Sigmoid colon (tissue), 7 donors: ENCODE measurements around the gene LHFPL2. TPM values are rescaled to one million over a fixed set of nuclear protein-coding genes. Genes with fewer than 3 reads are reported as not detected.

ENCODE experiments used
- DNase-seq: peaks from one replicate; pipeline ENCODE4 v3.0.0-alpha.2; 2019
- H3K27ac ChIP-seq, 4 donors: fragments of 200-600 bp; sonication (generic); one replicate each; pipeline ENCODE4 v1.5.1; 2016 to 2019; ENCODE audit warnings: mild to moderate bottlenecking in 1 of 4
- H3K27me3 ChIP-seq, 3 donors: fragments of 200-600 bp; sonication (generic); one replicate each; pipeline ENCODE4 v1.5.1; 2019; ENCODE audit warnings: mild to moderate bottlenecking in 1 of 3
- H3K36me3 ChIP-seq, 4 donors: fragments of 200-600 bp; sonication (generic); one replicate each; pipeline ENCODE4 v1.5.1; 2016 to 2019
- H3K4me1 ChIP-seq, 4 donors: fragments of 200-600 bp; sonication (generic); one replicate each; pipeline ENCODE4 v1.5.1; 2017 to 2019
- H3K4me3 ChIP-seq, 4 donors: fragments of 200-600 bp; sonication (generic); one replicate each; pipeline ENCODE4 v1.5.1; 2017 to 2019; ENCODE audit warnings: mild to moderate bottlenecking in 2 of 4, moderate library complexity in 1 of 4
- H3K9me3 ChIP-seq, 4 donors: fragments of 200-600 bp in 3 of 4; sonication (generic) in 3 of 4; one replicate each; pipeline versions ENCODE4 v1.5.1 to v1.6.1; 2013 to 2019
- EP300 ChIP-seq, 4 donors: sonication (generic); formaldehyde crosslinking; IDR thresholded peaks; one replicate each; pipeline ENCODE4 v1.6.1; 2017; ENCODE audit warnings: antibody characterized with exemption in 4 of 4
- POLR2A ChIP-seq, 2 donors: fragments of 450-650 bp; IDR thresholded peaks; one replicate each; pipeline ENCODE4 v1.6.1; 2016; ENCODE audit warnings: antibody characterized with exemption in 2 of 2, mild to moderate bottlenecking in 2 of 2, moderate library complexity in 2 of 2
- POLR2AphosphoS5 ChIP-seq, 4 donors: sonication (generic); formaldehyde crosslinking; IDR thresholded peaks; one replicate each; pipeline ENCODE4 v1.6.1; 2017; ENCODE audit warnings: antibody characterized with exemption in 4 of 4
- WGBS, 2 donors: extraction: QIAGEN DNeasy Blood & Tissue Kit; methylation state at CpG; one replicate each; pipeline ENCODE4 v1.1.7; 2013; 5-methylcytosine and 5-hydroxymethylcytosine counted together
- intact Hi-C: fragments of 100-400 bp; cut with DNase I; formaldehyde crosslinking; loops from one replicate; pipeline ENCODE4 v1.15.1; 2023
- polyA plus RNA-seq, 3 donors: library from polyadenylated mRNA; stranded (reverse); fragments of 200-250 nt; gene quantifications; one replicate each; pipeline ENCODE4 v1.2.3, GENCODE V29; 2013
- total RNA-seq, 4 donors: library from RNA; depleted of rRNA; stranded (reverse); fragments of >200 nt; gene quantifications; one replicate each; pipeline ENCODE4 v1.1.0, GENCODE V29; 2016
- TF ChIP-seq, protein P1 (sequence below), 4 experiments: fragments of 450-650 bp in 3 of 4; fragments of 200-600 bp in 1 of 4; IDR thresholded peaks; one replicate each; pipeline ENCODE4 v1.5.1; 2016 to 2019; ENCODE audit warnings: antibody characterized with exemption in 4 of 4, mild to moderate bottlenecking in 3 of 4, moderate library complexity in 2 of 4
- donor health status: healthy with polysubstance abuse.
- donor health status: Bipolar disorder and iron deficiency.
- donor health status: healthy.

Gene LHFPL2
- total and polyA plus RNA-seq, 7 donors, result 10.8 to 34.9 (median 21.4) TPM

DNA sequence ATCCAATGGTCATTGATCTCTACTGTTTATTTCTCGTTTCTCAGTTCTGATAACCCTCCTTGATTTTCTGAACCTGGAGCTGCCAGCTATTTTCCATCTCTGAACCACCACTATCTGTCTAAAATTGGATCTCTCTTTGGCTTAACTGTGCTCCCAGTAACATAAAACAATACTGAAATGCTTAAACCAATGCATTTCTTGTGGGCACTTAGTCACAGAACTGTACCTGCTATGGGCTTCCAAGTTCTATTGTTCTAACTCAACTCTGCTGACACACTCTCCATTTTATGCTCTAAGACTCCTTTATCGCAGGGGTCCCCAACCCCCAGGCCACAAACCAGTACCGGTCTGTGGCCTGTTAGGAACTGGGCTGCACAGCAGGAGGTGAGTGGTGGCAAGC, 120.6 kb downstream of the LHFPL2 start:
- TF ChIP-seq, protein P1, sequence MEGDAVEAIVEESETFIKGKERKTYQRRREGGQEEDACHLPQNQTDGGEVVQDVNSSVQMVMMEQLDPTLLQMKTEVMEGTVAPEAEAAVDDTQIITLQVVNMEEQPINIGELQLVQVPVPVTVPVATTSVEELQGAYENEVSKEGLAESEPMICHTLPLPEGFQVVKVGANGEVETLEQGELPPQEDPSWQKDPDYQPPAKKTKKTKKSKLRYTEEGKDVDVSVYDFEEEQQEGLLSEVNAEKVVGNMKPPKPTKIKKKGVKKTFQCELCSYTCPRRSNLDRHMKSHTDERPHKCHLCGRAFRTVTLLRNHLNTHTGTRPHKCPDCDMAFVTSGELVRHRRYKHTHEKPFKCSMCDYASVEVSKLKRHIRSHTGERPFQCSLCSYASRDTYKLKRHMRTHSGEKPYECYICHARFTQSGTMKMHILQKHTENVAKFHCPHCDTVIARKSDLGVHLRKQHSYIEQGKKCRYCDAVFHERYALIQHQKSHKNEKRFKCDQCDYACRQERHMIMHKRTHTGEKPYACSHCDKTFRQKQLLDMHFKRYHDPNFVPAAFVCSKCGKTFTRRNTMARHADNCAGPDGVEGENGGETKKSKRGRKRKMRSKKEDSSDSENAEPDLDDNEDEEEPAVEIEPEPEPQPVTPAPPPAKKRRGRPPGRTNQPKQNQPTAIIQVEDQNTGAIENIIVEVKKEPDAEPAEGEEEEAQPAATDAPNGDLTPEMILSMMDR (IDR thresholded peaks at IDR 0.05), result no peak
- TF ChIP-seq POLR2AphosphoS5 (IDR thresholded peaks at IDR 0.05) (no peak), EP300 (IDR thresholded peaks at IDR 0.05) (no peak)
- no peak overlapping the region for H3K4me3 ChIP-seq
- whole genome bisulfite sequencing, 2 donors, result 93 to 96% methylated on average over 3 of the region's 3 CpGs
- no peaks in the 10 kb centered on the region for H3K27me3 ChIP-seq
- no peak for DNase-seq
- H3K4me1 ChIP-seq, result peaks cover 0 to 73% (median 45%) of the 10 kb centered on the region in 4 donors
- no peaks in the 10 kb centered on the region for H3K36me3 ChIP-seq
- peak overlapping the region; percentile 66 to 86 (median 82) for H3K27ac ChIP-seq
- no peaks in the 10 kb centered on the region for H3K9me3 ChIP-seq
- intact Hi-C loops, result loop anchor here (2.0 kb wide), 1 partner anchor 437 kb away; no protein-coding TSS in a partner anchor

DNA sequence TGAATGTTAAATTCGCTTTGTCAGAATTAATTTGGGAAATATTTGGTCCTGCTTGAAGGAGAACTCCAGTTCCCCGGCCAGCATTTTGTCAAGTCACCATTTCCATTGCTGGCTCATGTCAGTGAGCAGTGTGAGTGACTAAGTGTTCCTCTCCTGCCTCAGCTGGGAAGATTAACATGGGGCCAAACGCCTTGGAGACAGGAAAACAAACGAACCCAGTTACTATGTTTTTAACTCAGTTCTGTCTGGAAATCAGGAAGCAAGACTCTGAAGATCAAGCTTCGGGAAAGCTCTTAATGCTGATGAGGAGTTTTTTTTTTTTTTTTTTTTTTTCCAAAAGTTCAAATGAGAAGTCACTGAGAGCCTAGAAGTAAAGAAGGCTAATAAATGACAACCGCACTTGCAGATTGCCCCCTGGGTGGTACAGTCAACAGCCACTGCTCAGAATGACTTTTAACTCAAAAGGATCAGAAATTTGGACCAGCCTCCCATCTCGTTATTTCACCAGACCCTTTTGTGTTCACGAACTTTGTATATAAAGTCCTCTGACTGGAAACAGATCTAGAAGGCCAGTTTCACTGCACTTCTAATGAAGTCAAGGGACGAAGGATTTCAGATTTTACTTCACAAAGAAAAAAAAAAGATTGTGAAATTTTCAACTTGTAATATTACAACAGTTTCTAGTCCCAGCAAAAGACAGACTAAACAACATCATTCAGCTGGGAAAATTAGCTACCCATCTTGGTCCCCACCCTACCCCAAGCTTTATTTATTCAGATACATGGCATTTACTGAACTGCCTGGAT, 121.3 kb downstream of the LHFPL2 start:
- 66 to 77% methylated on average over 9 of the region's 9 CpGs for WGBS, 2 donors
- peak; percentile 92 for DNase-seq
- TF ChIP-seq POLR2AphosphoS5 (IDR thresholded peaks at IDR 0.05), result peak; percentile 52 to 89 (median 72)
- TF ChIP-seq, protein P1 (IDR thresholded peaks at IDR 0.05), result no peak
- TF ChIP-seq POLR2A (IDR thresholded peaks at IDR 0.05), result no peak
- peak in 2 of 4 donors; percentile 1 to 19 for TF ChIP-seq EP300 (IDR thresholded peaks at IDR 0.05)
- no peaks in the 10 kb centered on the region for H3K9me3 ChIP-seq
- H3K4me3 ChIP-seq, result peak overlapping the region in 1 of 4 donors; percentile 2
- no peaks in the 10 kb centered on the region for H3K36me3 ChIP-seq
- intact Hi-C loops, result no loop called here
- no peaks in the 10 kb centered on the region for H3K27me3 ChIP-seq
- H3K4me1 ChIP-seq, result peaks cover 0 to 80% (median 44%) of the 10 kb centered on the region in 4 donors
- H3K27ac ChIP-seq, result peak overlapping the region; percentile 66 to 86 (median 82)

DNA sequence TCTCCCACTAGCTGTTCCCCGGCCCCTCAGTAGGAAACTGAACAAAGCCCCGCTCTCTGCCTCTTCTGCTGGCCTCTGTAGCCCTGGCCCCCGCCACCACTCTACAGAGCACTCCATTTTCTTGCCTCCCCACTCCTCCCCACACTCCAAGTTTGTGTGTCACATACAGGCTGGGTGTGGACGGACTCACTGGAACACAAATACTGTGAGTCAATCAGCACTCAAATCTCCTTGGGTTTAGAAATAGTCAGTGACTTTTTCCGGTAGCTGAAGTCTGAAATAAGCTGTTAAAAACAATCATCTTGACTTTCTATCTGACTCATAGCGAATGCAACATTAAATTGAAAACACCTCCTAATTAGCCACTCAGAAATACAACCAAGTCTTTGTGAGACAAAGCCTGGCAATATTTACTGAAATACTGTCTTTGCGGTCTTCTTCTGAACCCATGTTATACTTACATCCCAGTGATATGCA, 122.5 kb downstream of the LHFPL2 start:
- Histone ChIP-seq H3K9me3 (no peaks in the 10 kb centered on the region), H3K4me3 (no peak overlapping the region), H3K27ac (peak overlapping the region in 3 of 4 donors; percentile 79 to 86 (median 84)), H3K4me1 (peaks cover 0 to 82% (median 44%) of the 10 kb centered on the region in 4 donors), H3K36me3 (no peaks in the 10 kb centered on the region), H3K27me3 (no peaks in the 10 kb centered on the region)
- WGBS, 2 donors, result 80 to 88% methylated on average over 7 of the region's 7 CpGs
- intact Hi-C loops, result no loop called here
- no peak for DNase-seq
- TF ChIP-seq, protein P1 (IDR thresholded peaks at IDR 0.05), result no peak
- TF ChIP-seq POLR2AphosphoS5 (IDR thresholded peaks at IDR 0.05) (peak in 1 of 4 donors; percentile 44), EP300 (IDR thresholded peaks at IDR 0.05) (no peak), POLR2A (IDR thresholded peaks at IDR 0.05) (no peak)

DNA sequence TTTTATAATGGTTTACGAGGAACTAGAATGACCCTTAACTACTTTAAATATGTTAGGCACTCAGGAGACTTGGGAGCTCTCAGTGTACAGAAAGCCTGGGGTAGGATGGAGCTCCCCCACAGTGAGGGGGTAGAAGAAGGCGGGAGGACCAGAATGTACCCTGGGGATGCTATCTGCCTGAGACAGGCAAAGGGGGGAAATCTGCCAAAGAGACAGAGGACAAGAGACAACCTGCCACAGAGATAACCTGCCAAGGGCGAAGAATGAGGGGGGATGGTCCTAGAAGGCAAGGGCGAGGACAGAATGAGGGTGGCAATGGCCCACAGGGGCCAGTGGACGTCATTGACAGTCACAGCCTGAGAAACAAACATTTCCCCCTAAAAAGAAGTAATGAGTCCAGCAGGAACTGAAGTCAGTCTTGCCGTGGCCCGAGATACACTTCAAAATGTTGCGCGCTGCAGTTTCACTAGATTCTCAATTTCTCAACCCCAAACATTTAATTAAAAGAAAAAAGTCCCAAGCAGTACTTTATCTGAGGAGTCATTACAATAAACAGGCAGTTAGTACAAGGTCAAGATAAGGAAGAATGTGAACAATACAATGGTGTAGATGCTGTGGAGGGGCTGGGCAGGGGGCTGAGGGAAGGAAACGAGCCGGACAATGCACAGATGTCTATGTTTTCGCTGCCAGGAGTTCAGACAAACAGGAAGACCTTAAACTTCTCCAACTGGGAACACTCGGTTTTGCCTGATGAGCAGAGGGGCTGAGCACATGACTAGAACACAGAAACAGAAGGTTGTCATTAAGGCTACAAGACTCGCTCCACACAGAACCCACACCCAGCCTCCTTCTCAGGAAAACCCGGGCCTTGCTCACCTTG, 125.0 kb downstream of the LHFPL2 start:
- peaks cover 0 to 80% (median 49%) of the 10 kb centered on the region in 4 donors for H3K4me1 ChIP-seq
- H3K9me3 ChIP-seq, result no peaks in the 10 kb centered on the region
- DNase-seq, result no peak
- no peak overlapping the region for H3K4me3 ChIP-seq
- H3K27ac ChIP-seq, result peak overlapping the region in 3 of 4 donors; percentile 38 to 84 (median 59)
- no peaks in the 10 kb centered on the region for H3K36me3 ChIP-seq
- intact Hi-C loops, result no loop called here
- TF ChIP-seq, protein P1 (IDR thresholded peaks at IDR 0.05), result no peak
- TF ChIP-seq EP300 (IDR thresholded peaks at IDR 0.05) (no peak), POLR2AphosphoS5 (IDR thresholded peaks at IDR 0.05) (no peak), POLR2A (IDR thresholded peaks at IDR 0.05) (no peak)
- no peaks in the 10 kb centered on the region for H3K27me3 ChIP-seq
- 83 to 88% methylated on average over 15 of the region's 15 CpGs for WGBS, 2 donors
